HG03521 (cell line): ENCODE measurements around the gene RNF38.
"Not testable (repeated sequence)": the region's sequence is repeated elsewhere in the genome, so short reads cannot be mapped to it uniquely, and the experiment has no call there.

Experiments
- ATAC-seq: cut with Tn5 transposase; IDR thresholded peaks from one replicate; pipeline ENCODE4 v1.9.1; 2021; ENCODE audit warnings: mild to moderate bottlenecking, moderate library complexity; ENCODE audit not compliant: unreplicated experiment

RNF38 gene

GRCh38 chr9:36399980-36400331 lies at the start of gene RNF38:
Gene RNF38 (minus strand): TSS chr9:36400269. CDS start chr9:36400108, 161 bp downstream.
- ATAC-seq, result no peak

- not testable (repeated sequence) for ATAC-seq
These were observed 48.5 kb upstream of the RNF38 start for GRCh38 chr9:36448555-36448954.

GRCh38 chr9:36448017-36448416 lies 47.9 kb upstream of the RNF38 start:
- ATAC-seq, result no peak

GRCh38 chr9:36446678-36447077 lies 46.6 kb upstream of the RNF38 start:
- ATAC-seq, result not testable (repeated sequence)

GRCh38 chr9:36445800-36446361 lies 45.8 kb upstream of the RNF38 start:
- no peak for ATAC-seq

- no peak for ATAC-seq
These were observed 44.1 kb upstream of the RNF38 start for GRCh38 chr9:36444203-36444602.

GRCh38 chr9:36443581-36443980 lies 43.5 kb upstream of the RNF38 start:
- ATAC-seq, result no peak

- ATAC-seq, result no peak
These were observed 42.6 kb upstream of the RNF38 start for GRCh38 chr9:36442710-36443109.

- no peak for ATAC-seq
These were observed 41.9 kb upstream of the RNF38 start for GRCh38 chr9:36441966-36442365.

- ATAC-seq, result no peak
These were observed 38.6 kb upstream of the RNF38 start for GRCh38 chr9:36438536-36439236.

- no peak for ATAC-seq
These were observed 37.7 kb upstream of the RNF38 start for GRCh38 chr9:36437790-36438189.

- ATAC-seq, result no peak
These were observed 36.8 kb upstream of the RNF38 start for GRCh38 chr9:36436909-36437308.

GRCh38 chr9:36433386-36433785 lies 33.3 kb upstream of the RNF38 start:
- no peak for ATAC-seq

GRCh38 chr9:36431078-36431477 lies 31.0 kb upstream of the RNF38 start:
- no peak for ATAC-seq

- ATAC-seq, result no peak
These were observed 26.9 kb upstream of the RNF38 start for GRCh38 chr9:36426945-36427344.

- no peak for ATAC-seq
These were observed 26.3 kb upstream of the RNF38 start for GRCh38 chr9:36426348-36426747.

- no peak for ATAC-seq
These were observed 24.4 kb upstream of the RNF38 start for GRCh38 chr9:36424289-36425055.

GRCh38 chr9:36423206-36423605 lies 23.1 kb upstream of the RNF38 start:
- no peak for ATAC-seq

GRCh38 chr9:36416890-36417289 lies 16.8 kb upstream of the RNF38 start:
- ATAC-seq, result no peak

- ATAC-seq, result no peak
These were observed 15.9 kb upstream of the RNF38 start for GRCh38 chr9:36415822-36416525.

- ATAC-seq, result not testable (repeated sequence)
These were observed 11.3 kb upstream of the RNF38 start for GRCh38 chr9:36411410-36411809.
